HUES48 (cell line): ENCODE results near the gene PTGDR2.

Experiments
- H3K27ac ChIP-seq: one replicate; pipeline ENCODE4 v1.7.0; 2013; ENCODE audit warnings: low read depth, low read length, inconsistent platforms
- H3K27me3 ChIP-seq: 2 replicates; pipeline ENCODE4 v1.6.1; 2013; ENCODE audit warnings: mild to moderate bottlenecking, low read length; ENCODE audit not compliant: control insufficient read depth, insufficient read depth
- H3K36me3 ChIP-seq: 2 replicates; pipeline ENCODE4 v1.6.1; 2013; ENCODE audit warnings: low read length; ENCODE audit not compliant: control insufficient read depth, insufficient read depth
- H3K4me1 ChIP-seq: 2 replicates; pipeline ENCODE4 v1.6.1; 2013; ENCODE audit warnings: mild to moderate bottlenecking, low read length; ENCODE audit not compliant: control insufficient read depth, insufficient read depth
- H3K4me3 ChIP-seq: 2 replicates; pipeline ENCODE4 v1.5.1; 2013; ENCODE audit warnings: mild to moderate bottlenecking, low read depth, low read length
- H3K9ac ChIP-seq: 2 replicates; pipeline ENCODE4 v1.6.1; 2013; ENCODE audit warnings: mild to moderate bottlenecking, low read depth, low read length, moderate library complexity
- H3K9me3 ChIP-seq: 2 replicates; pipeline ENCODE4 v1.6.1; 2013; ENCODE audit warnings: low read length; ENCODE audit not compliant: control insufficient read depth, insufficient read depth

PTGDR2 gene

GRCh38 chr11:60872961-60873524 is 17.3 kb upstream of the PTGDR2 start:
- Histone ChIP-seq H3K36me3 (no peaks in the 10 kb centered on the region), H3K9me3 (no peaks in the 10 kb centered on the region), H3K9ac (no peak overlapping the region), H3K27me3 (no peaks in the 10 kb centered on the region), H3K27ac (no peak overlapping the region), H3K4me3 (no peak overlapping the region), H3K4me1 (peaks cover 3% of the 10 kb centered on the region; the same call in 1 of the 2 replicates)

GRCh38 chr11:60872124-60872960 is 16.6 kb upstream of the PTGDR2 start:
- H3K27ac ChIP-seq: no peak overlapping the region
- no peak overlapping the region for H3K9ac ChIP-seq
- peaks cover 3% of the 10 kb centered on the region; the same call in 1 of the 2 replicates for H3K4me1 ChIP-seq

GRCh38 chr11:60871378-60872061 is 15.8 kb upstream of the PTGDR2 start:
- H3K9me3 ChIP-seq: no peaks in the 10 kb centered on the region
- peaks cover 3% of the 10 kb centered on the region; the same call in 1 of the 2 replicates for H3K4me1 ChIP-seq
- no peak overlapping the region for H3K9ac ChIP-seq
- H3K27me3 ChIP-seq: no peaks in the 10 kb centered on the region
- no peaks in the 10 kb centered on the region for H3K36me3 ChIP-seq
- no peak overlapping the region for H3K27ac ChIP-seq
- H3K4me3 ChIP-seq: no peak overlapping the region

More at GRCh38 chr11:60872124-60872960, 16.6 kb upstream of the PTGDR2 start:
- no peaks in the 10 kb centered on the region for H3K27me3 ChIP-seq
- H3K9me3 ChIP-seq: no peaks in the 10 kb centered on the region
- H3K4me3 ChIP-seq: no peak overlapping the region
- H3K36me3 ChIP-seq: no peaks in the 10 kb centered on the region

GRCh38 chr11:60870733-60871377 is 15.1 kb upstream of the PTGDR2 start:
- H3K27me3 ChIP-seq: no peaks in the 10 kb centered on the region
- H3K4me1 ChIP-seq: peaks cover 3% of the 10 kb centered on the region; the same call in 1 of the 2 replicates
- no peaks in the 10 kb centered on the region for H3K36me3 ChIP-seq
- H3K9me3 ChIP-seq: no peaks in the 10 kb centered on the region
- no peak overlapping the region for H3K4me3 ChIP-seq
- H3K27ac ChIP-seq: no peak overlapping the region
- no peak overlapping the region for H3K9ac ChIP-seq

GRCh38 chr11:60870276-60870675 is 14.5 kb upstream of the PTGDR2 start:
- Histone ChIP-seq H3K9me3 (no peaks in the 10 kb centered on the region), H3K9ac (no peak overlapping the region), H3K4me1 (peaks cover 3% of the 10 kb centered on the region; the same call in 1 of the 2 replicates), H3K27ac (no peak overlapping the region), H3K27me3 (no peaks in the 10 kb centered on the region), H3K36me3 (no peaks in the 10 kb centered on the region), H3K4me3 (no peak overlapping the region)

GRCh38 chr11:60869451-60869825 is 13.7 kb upstream of the PTGDR2 start:
- H3K36me3 ChIP-seq: no peaks in the 10 kb centered on the region
- H3K27me3 ChIP-seq: no peaks in the 10 kb centered on the region
- no peak overlapping the region for H3K9ac ChIP-seq
- no peaks in the 10 kb centered on the region for H3K9me3 ChIP-seq
- H3K4me1 ChIP-seq: peaks cover 3% of the 10 kb centered on the region; the same call in 1 of the 2 replicates
- H3K27ac ChIP-seq: no peak overlapping the region
- H3K4me3 ChIP-seq: no peak overlapping the region

GRCh38 chr11:60868682-60869450 is 13.1 kb upstream of the PTGDR2 start:
- H3K36me3 ChIP-seq: no peaks in the 10 kb centered on the region
- H3K9me3 ChIP-seq: no peaks in the 10 kb centered on the region
- no peaks in the 10 kb centered on the region for H3K27me3 ChIP-seq
- no peak overlapping the region for H3K9ac ChIP-seq
- H3K4me3 ChIP-seq: no peak overlapping the region
- peaks cover 3% of the 10 kb centered on the region; the same call in 1 of the 2 replicates for H3K4me1 ChIP-seq
- H3K27ac ChIP-seq: no peak overlapping the region

GRCh38 chr11:60867871-60868681 is 12.3 kb upstream of the PTGDR2 start:
- Histone ChIP-seq H3K4me1 (no peaks in the 10 kb centered on the region), H3K9ac (no peak overlapping the region), H3K27me3 (no peaks in the 10 kb centered on the region), H3K9me3 (no peaks in the 10 kb centered on the region), H3K36me3 (no peaks in the 10 kb centered on the region), H3K27ac (no peak overlapping the region), H3K4me3 (no peak overlapping the region)

GRCh38 chr11:60866911-60867870 is 11.4 kb upstream of the PTGDR2 start, which contains the start of gene ZP1:
Gene ZP1, plus strand, starts transcription at chr11:60867542. Its CDS starts 20 bp downstream, at chr11:60867562.
- no peaks in the 10 kb centered on the region for H3K9me3 ChIP-seq
- H3K9ac ChIP-seq: no peak within 1 kb of the TSS
- no peaks in the 10 kb centered on the region for H3K4me1 ChIP-seq
- no peaks in the 10 kb centered on the region for H3K36me3 ChIP-seq
- no peaks in the 10 kb centered on the region for H3K27me3 ChIP-seq
- H3K27ac ChIP-seq: no peak within 1 kb of the TSS
- no peak within 1 kb of the TSS for H3K4me3 ChIP-seq
